NCI-H2029 (cell line): ENCODE measurements around the gene OTOP1.
A peak's percentile ranks its signal among the peaks of the same experiment; 100 is the strongest.
"Not testable (repeated sequence)": the region's sequence is repeated elsewhere in the genome, so short reads cannot be mapped to it uniquely, and the experiment has no call there.

Experiments used
- DNase-seq: peaks from one replicate; lab custom pipeline; 2025; lab: John Stamatoyannopoulos, UW

Gene OTOP1

GRCh38 chr4:4233610-4234009 lies 6.9 kb upstream of the OTOP1 start:
- DNase-seq, result no peak

GRCh38 chr4:4228356-4228668 lies 1.6 kb upstream of the OTOP1 start:
- DNase-seq, result no peak

GRCh38 chr4:4227510-4228355 lies 1.0 kb upstream of the OTOP1 start:
- DNase-seq, result no peak

- DNase-seq, result no peak
These were observed 669 bp downstream of the OTOP1 start for GRCh38 chr4:4225915-4226605.

GRCh38 chr4:4217113-4217512 lies 9.6 kb downstream of the OTOP1 start:
- no peak for DNase-seq

GRCh38 chr4:4216648-4217047 lies 10.1 kb downstream of the OTOP1 start:
- DNase-seq, result no peak

GRCh38 chr4:4213674-4214073 lies 13.1 kb downstream of the OTOP1 start:
- DNase-seq, result not testable (repeated sequence)

- DNase-seq, result no peak
These were observed 20.5 kb downstream of the OTOP1 start for GRCh38 chr4:4206204-4206603.

GRCh38 chr4:4204401-4204745 lies 22.4 kb downstream of the OTOP1 start:
- no peak for DNase-seq

GRCh38 chr4:4203688-4204400 lies 22.9 kb downstream of the OTOP1 start:
- no peak for DNase-seq

- no peak for DNase-seq
These were observed 24.2 kb downstream of the OTOP1 start for GRCh38 chr4:4202510-4202909.

- DNase-seq, result no peak
These were observed 26.1 kb downstream of the OTOP1 start for GRCh38 chr4:4200624-4201023.

GRCh38 chr4:4195354-4195753 lies 31.4 kb downstream of the OTOP1 start:
- no peak for DNase-seq

- peak; percentile 85 for DNase-seq
These were observed 38.2 kb downstream of the OTOP1 start for GRCh38 chr4:4188557-4188956.

GRCh38 chr4:4185528-4185927 lies 41.2 kb downstream of the OTOP1 start:
- no peak for DNase-seq

- DNase-seq, result no peak
These were observed 43.7 kb downstream of the OTOP1 start for GRCh38 chr4:4182835-4183568.

GRCh38 chr4:4170596-4171150 lies 56.1 kb downstream of the OTOP1 start:
- DNase-seq, result no peak

GRCh38 chr4:4167981-4168780 lies 58.5 kb downstream of the OTOP1 start:
- DNase-seq, result not testable (repeated sequence)

GRCh38 chr4:4166986-4167385 lies 59.7 kb downstream of the OTOP1 start:
- not testable (repeated sequence) for DNase-seq

- DNase-seq, result not testable (repeated sequence)
These were observed 60.9 kb downstream of the OTOP1 start for GRCh38 chr4:4165701-4166392.
